GM18505 (cell line): ENCODE data around the gene REN.
A peak's percentile ranks its signal among the peaks of the same experiment; 100 is the strongest.

ENCODE experiments used
- ATAC-seq: cut with Tn5 transposase; IDR thresholded peaks from one replicate; pipeline ENCODE4 v1.9.1; 2021; ENCODE audit not compliant: unreplicated experiment
- POLR2A ChIP-seq: IDR thresholded peaks from 4 replicates; pipeline ENCODE4 v1.6.1; 2011; ENCODE audit warnings: borderline replicate concordance; ENCODE audit not compliant: insufficient read depth, insufficient read length; ENCODE audit errors: extremely low read depth

Gene REN

DNA sequence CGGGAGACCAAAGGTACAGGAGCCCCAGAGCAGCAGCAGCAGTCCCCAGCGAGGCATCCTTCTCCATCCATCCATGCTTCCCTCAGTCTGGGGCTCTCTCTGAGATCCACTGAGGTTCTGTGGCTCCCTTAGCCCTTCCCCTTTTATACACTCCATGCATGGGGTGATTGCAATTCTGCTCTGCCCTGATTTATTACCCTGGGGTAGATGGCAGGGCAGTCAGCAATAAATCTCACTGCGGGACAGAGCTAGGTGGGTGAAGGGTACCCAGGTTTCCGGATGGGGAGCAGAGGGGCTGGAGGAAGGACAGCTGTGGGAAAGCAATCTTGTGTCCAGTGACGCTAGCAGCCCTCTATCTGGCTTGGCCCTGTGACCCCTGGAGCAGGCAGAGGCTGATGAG is at the start of gene REN:
Gene REN, minus strand, starts transcription at position 119 of the 400 bp plus-strand sequence. Its CDS starts 44 bp downstream, at position 75.
- no peak for ATAC-seq
- no peak for TF ChIP-seq POLR2A

DNA sequence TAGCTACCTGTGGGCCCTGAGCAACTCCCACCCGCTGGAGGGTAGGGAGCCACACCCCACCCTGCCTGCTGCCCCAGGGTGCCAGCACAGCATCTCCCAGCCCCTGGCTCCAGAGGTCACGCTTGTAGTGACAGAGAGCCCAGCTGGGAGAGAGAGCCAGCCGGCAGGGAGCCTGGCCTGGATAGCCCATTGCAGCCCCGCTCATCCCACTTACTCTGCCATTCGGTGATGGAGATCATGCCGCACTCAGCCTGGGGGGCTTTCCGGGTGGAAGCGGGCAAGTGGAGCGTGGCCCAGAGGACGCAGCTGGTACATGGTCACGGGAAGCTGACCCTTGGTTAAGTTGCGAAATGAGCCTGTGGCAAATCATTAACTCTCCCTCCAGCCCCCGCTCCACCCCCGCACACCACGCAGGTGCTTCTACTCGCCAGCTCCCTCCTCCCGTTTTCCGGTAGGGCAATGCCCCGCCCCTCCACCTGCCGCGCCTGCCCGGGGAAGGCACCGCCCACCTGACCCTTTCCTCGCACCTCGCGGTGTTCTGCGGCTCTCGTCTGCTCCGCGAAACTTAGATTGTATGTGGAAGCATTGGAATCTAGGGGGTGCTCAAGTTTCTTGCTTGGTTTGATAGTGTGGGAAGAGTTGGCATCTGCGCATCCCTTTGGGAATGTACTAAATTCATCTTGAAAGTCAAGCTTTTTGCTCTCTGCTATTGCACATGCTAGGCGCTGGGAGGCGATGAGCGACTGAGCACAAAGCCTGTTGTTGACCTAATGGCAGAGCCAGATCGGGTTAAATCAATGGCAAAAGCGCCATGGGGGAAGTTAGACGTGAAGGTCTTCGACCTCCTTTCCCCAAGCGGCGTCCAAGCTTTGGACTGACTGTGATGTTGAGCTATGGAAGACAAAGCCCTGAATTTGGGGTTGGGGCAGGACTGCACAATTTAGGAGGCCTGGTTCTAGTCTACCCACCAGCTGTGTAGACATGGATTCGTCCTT is 47.8 kb upstream of the REN start, which contains the start of gene GOLT1A:
Gene GOLT1A, minus strand, starts transcription at position 321 of the 995 bp plus-strand sequence. Its CDS starts 82 bp downstream, at position 239.
- ATAC-seq = no peak
- no peak for TF ChIP-seq POLR2A

DNA sequence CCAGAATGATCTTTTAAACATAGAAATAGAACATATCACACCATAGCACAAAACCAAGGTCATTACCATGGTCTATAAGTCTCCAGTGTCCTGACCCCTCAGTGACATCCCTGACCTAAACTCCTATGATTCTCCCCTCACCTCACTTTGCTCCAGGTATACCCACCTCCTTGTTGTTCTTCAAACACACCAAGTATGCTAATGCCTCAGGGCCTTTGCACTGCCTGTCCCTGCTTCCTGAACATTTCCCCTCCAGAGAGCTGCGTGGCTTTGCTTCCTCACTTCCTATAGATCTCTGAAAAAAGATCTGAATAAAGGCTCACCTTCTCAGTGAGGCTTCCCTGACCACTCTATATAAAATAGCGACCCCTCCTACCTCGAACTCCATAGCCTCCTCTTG is 46.6 kb upstream of the REN start:
- no peak for ATAC-seq
- no peak for TF ChIP-seq POLR2A

DNA sequence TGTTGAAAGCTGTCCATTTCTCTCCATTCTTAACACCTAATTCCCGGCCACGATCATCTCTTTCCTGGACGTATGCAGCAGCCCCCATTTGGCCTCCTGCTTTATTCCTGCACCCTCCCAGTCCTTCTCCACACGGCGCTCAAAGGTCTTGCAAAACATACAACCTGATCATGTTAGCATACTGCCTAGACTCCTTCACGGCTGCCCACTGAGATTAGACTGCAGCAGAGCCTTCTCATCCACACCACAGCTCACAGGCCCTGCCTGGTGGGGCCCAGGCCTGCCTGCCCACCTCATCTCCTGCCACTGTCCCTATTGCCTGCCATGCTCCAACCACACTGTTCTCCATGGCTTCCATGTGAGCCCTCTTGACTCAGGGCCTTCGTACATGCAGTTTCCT is 44.9 kb upstream of the REN start:
- TF ChIP-seq POLR2A = no peak
- no peak for ATAC-seq

DNA sequence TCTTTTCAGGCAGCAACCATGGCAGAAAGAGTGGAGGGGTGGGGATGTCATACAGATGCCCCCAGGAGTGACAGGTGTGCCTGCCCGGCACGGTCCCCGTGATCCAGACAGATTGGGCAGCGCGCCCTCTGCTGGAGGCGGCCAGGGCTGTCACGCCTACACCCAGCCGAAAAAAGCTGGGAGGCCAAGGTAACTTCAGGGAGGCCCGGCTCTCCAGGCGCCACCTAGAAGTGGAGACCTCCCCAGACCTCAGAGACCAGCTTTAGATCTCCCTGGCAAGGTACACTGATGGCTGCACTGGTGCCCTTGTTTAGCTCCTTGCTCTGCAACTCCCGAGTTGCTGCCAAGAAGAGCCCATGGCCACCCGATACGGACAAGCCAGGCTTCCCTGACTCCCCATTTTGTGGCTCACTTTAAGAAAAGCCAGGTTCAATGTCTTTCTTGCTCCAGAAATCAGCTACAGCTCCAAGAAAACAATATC is 41.0 kb upstream of the REN start:
- peak; percentile 56 for ATAC-seq
- no peak for TF ChIP-seq POLR2A

DNA sequence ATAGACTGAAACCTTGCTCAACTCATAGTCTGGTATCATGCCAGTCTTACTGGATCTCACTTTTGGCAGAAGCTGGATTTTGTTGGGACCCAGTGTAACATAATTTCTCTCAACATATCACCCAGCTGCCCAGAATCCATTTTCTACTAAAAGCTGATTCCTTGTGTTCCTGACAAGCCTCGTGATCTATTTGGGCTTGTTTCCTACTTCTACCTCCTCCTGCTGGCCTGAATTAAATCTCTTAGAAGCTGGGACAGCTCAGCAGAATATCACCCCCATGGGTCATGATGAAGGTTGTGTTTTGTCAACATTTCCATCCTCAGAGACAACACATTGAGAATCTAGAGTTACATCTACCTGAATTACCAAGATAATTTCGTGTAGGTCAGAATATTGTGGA is 40.0 kb upstream of the REN start:
- no peak for ATAC-seq
- no peak for TF ChIP-seq POLR2A

DNA sequence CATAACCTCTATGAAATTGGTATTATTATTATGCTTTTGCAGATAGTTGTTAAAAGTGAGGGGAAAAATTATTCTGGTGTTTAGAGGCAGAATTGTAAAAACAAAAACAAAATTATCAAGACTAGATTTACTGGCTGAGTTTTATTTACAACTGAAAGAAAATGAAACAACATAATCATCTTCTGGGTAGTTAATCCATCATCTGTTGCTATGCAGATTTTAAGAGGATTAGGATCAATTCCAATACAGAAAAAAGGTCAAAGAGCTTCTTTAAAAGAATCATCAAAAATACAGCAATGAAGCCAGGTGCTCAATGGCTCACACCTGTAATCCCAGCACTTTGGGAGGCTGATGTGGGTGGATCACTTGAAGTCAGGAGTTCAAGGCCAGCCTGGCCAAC is 39.3 kb upstream of the REN start:
- TF ChIP-seq POLR2A = no peak
- no peak for ATAC-seq

DNA sequence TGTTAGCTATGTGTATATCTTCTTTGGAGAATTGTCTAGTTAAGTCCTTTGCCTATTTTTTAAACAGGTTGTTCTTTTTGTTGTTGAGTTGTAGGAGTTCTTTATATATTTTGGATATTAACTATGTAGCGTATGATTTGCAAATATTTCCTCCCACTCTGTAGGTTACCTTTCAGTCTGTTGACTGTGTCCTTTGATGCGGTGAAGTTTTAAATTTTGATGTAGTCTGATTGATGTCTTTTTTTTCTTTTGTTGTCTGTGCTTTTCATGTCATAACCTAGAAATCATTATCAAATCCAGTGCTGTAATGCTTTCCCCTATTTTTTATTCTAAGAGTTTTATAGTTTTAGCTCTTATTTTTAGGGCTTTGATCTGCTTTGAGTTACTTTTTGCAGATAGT is 38.8 kb upstream of the REN start:
- no peak for TF ChIP-seq POLR2A
- ATAC-seq = no peak

DNA sequence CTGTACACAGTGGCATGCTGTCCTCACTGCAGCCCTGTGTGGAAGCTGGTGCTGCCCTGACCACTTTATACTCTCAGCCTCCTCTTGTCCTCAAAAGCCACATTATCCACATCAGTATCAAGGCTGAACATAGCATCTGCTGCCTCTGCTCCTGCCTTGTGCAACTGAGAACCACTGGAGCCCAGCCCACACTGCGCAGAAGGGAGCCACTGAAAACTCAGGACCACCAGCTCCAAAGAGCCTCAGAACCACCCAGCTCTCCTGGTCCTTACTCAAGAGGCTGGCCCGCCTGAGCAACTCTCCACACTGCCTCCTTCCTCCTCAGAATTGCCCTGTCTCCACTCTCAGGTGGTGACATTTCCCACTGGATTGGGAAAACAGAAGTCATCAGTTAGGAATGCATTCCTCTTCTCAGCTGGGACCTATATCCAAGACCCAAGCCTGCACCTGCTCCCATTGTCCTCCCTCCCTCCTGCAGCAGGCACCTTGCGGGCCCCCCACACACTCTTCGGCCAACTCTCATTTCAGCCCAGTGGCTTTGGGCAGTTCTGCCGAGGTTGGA is 37.1 kb upstream of the REN start:
- TF ChIP-seq POLR2A = no peak
- no peak for ATAC-seq

DNA sequence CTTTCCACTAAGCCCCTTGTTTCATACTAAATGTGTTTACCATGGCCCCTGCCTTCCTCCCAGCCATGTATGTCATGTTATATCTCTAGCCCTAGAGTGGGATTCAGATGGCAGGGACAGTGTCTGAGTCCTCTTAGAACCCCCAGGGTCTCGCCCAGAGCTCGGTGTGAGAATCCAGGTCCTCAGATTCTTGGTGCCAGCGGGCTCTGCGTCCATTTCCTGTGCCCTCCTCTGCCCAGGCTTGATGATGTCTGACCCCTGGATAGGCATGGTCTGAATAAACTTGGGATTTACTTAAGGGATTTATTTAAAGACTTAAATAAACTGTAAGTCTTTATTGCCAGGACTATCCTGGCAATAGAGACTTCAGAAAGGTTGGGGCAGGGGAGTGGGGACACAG is 36.3 kb upstream of the REN start:
- no peak for ATAC-seq
- TF ChIP-seq POLR2A = no peak

DNA sequence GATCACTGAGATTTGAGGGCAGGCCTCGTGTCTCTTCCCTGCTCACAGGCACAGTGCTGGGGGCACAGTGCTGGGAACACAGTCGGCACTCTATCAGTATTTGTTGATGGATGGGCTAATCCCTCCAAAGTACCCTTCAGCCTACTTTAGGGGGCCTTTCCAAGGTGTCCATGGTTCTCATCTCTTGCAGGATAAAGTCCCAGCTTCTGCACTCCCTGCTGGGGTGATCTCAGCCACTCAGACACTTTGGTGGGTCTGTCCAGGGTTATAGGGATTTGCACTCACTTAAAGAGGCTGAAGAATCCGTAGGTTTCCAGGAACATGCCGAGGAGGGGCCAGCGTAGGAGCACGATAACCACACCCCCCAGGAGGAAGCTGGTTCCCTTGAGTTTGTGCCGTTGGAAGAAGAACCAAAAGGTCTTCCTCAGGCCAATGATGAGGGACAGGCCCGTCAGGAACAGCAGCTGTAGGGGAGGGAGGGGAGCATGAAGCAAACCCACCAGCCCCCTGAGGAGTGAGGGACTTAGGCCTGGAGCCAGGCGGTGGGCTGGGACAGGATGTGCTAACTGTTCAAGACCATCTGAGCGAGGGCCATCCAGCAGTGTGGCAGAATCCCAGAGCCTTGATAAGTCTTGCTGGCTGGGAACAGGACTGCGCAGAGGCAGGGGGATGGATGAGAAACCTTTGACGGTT is 35.4 kb upstream of the REN start:
- no peak for TF ChIP-seq POLR2A
- ATAC-seq = no peak

DNA sequence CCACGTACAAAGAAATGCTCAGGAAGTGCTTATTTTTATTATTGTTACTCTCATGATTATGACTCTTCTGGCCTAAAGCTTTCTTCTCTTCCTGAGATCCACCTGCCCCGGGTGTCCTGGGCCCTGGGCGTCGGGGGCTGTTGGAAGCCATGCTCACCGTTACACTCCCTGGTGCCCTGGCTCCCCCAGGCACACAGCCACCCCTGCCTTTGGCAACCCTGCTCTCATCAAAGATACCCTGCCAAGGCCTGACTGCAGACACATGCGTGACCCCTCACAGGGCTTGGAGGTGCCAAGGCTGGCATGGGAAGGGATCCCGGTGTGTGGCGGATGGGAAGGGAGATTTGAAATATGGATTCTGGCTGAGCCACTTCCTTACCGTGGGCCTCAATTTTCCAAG is 33.4 kb upstream of the REN start:
- no peak for ATAC-seq
- TF ChIP-seq POLR2A = no peak

DNA sequence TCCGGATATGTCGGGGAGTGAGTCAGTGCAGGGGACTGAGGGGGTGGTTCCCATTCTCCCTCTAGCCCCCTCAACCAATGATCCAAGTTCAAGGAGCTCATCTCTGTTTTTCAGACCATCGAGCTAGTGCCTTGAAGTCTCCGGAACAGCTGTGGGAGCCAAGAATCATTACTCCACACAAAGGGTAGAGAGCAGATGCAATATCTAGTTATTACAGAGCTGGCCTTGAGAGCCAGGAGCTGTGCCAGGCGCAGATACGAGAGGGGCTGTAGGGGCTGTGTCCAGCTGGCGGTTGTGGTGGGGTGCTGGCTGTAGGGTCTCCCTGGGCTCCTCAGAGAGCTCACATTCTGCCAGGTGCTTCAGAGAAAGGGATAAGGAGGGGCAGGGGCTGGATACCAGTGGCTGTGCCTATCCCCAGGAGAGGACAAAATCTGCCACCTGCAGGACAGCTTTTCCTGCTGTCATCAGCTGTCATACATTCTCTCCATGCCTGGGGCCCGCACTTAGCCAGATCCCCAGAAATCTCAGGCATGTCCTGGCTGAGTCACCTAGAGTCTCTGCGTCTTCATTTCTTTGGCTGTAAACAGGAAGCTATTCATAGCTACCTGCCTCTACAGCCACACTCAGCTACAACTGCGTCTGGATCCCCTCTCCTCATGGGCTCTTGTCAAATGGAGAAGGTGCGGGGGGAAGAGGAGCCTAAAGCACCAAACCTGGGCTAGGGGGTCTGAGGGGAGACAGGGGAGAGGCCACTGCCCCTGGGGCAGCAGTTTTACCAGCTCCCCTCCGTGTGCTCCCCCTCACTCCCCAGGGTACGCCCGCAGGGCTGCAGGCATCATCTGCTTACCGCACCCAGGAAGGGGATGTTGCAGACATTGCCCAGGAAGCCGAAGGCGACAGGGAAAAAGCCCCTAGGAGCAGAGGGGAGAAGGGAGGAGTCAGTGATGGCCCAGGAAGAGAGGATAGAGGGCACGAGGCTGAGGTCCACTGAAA is 32.5 kb upstream of the REN start:
- ATAC-seq = no peak
- TF ChIP-seq POLR2A = no peak

DNA sequence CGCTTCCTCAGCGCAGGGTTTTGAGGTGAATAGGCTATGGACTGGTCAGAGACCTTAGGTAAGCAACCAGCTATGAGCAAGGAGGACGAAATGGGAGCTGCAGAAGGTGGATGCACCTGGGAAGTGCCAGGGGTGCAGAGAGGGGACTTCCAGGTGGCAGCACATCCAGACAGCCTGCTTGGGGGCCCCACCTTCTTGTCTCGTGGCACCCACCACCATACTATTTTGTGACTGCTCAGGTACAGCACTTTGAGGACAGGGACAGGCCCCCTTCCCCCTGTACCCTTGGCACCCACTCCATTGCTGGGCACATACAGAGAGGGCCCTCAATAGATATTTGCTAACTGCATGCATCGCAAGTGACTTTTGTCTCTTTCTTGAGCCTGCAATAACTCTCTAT is 30.9 kb upstream of the REN start:
- no peak for ATAC-seq
- no peak for TF ChIP-seq POLR2A
